Measurements from ENCODE around the gene ARHGAP32. TPM values are rescaled to one million over a fixed set of nuclear protein-coding genes. Genes with fewer than 3 reads are reported as not detected.

The ARHGAP32 gene
- total RNA-seq, 2 experiments from 2014 or later = not detected

- no peak overlapping the region for H3K27ac ChIP-seq (ENCODE audit: low read depth, low read length, poor library complexity, severe bottlenecking)
- no peak for TF ChIP-seq EZH2phosphoT487 (IDR thresholded peaks at IDR 0.05; ENCODE audit: borderline replicate concordance, low read depth, low read length)
- TF ChIP-seq CTCF (conservative IDR thresholded peaks at IDR 0.05; ENCODE audit: low read length) = no peak
- no peaks in the 10 kb centered on the region for H3K79me2 ChIP-seq (ENCODE audit: insufficient read depth, low read depth, low read length)
- ChIA-PET CTCF (ENCODE audit: unreplicated experiment) (no interaction called here), POLR2A (no interaction called here)
- intact Hi-C loops (cut with micrococcal nuclease; ENCODE audit: unreplicated experiment) = no loop called here
- no TSS peak for BruUV-seq (replicated peaks)
- H3K4me2 ChIP-seq (ENCODE audit: low read length) = no peak overlapping the region
- no peak overlapping the region for H2AFZ ChIP-seq (ENCODE audit: low read length)
- H3K4me3 ChIP-seq (ENCODE audit: low read depth, low read length, poor library complexity, severe bottlenecking) = no peak overlapping the region
- no peaks in the 10 kb centered on the region for H3K4me1 ChIP-seq (ENCODE audit: insufficient read depth, low read length, poor library complexity, severe bottlenecking)
- DNase-seq (ENCODE audit: low spot score) = no peak
- no peaks in the 10 kb centered on the region for H3K9me2 ChIP-seq (ENCODE audit: insufficient read depth, low read length)
- no peaks in the 10 kb centered on the region for H4K20me1 ChIP-seq (ENCODE audit: insufficient read depth, low read length)
- H3K36me3 ChIP-seq (ENCODE audit: insufficient read depth, low read length) = no peaks in the 10 kb centered on the region
- no peaks in the 10 kb centered on the region for H3K9me3 ChIP-seq (ENCODE audit: low read length)
These were observed 151.2 kb downstream of the ARHGAP32 start for GRCh38 chr11:129040934-129041333.

GRCh38 chr11:129035244-129035643 lies 156.9 kb downstream of the ARHGAP32 start:
- no peaks in the 10 kb centered on the region for H3K79me2 ChIP-seq (ENCODE audit: insufficient read depth, low read depth, low read length)
- no peak overlapping the region for H3K4me3 ChIP-seq (ENCODE audit: low read depth, low read length, poor library complexity, severe bottlenecking)
- H3K36me3 ChIP-seq (ENCODE audit: insufficient read depth, low read length) = no peaks in the 10 kb centered on the region
- ChIA-PET POLR2A (interaction anchor here (1.0 kb wide), 1 partner anchor 29 kb away, joined by 3 read pairs; no protein-coding TSS in a partner anchor), CTCF (ENCODE audit: unreplicated experiment) (no interaction called here)
- BruUV-seq (replicated peaks) = no TSS peak
- no peaks in the 10 kb centered on the region for H3K9me3 ChIP-seq (ENCODE audit: low read length)
- intact Hi-C loops (cut with micrococcal nuclease; ENCODE audit: unreplicated experiment) = no loop called here
- H3K4me2 ChIP-seq (ENCODE audit: low read length) = no peak overlapping the region
- TF ChIP-seq EZH2phosphoT487 (IDR thresholded peaks at IDR 0.05; ENCODE audit: borderline replicate concordance, low read depth, low read length) = no peak
- no peak for TF ChIP-seq CTCF (conservative IDR thresholded peaks at IDR 0.05; ENCODE audit: low read length)
- no peaks in the 10 kb centered on the region for H3K9me2 ChIP-seq (ENCODE audit: insufficient read depth, low read length)
- no peak for DNase-seq (ENCODE audit: low spot score)
- no peaks in the 10 kb centered on the region for H4K20me1 ChIP-seq (ENCODE audit: insufficient read depth, low read length)
- H3K27ac ChIP-seq (ENCODE audit: low read depth, low read length, poor library complexity, severe bottlenecking) = no peak overlapping the region
- no peak overlapping the region for H2AFZ ChIP-seq (ENCODE audit: low read length)
- no peaks in the 10 kb centered on the region for H3K4me1 ChIP-seq (ENCODE audit: insufficient read depth, low read length, poor library complexity, severe bottlenecking)

- CTCF ChIA-PET (ENCODE audit: unreplicated experiment) = no interaction called here
These were observed 158.1 kb downstream of the ARHGAP32 start for GRCh38 chr11:129034001-129034400.

More at GRCh38 chr11:129034001-129034400, 158.1 kb downstream of the ARHGAP32 start:
- no peak overlapping the region for H3K4me3 ChIP-seq (ENCODE audit: low read depth, low read length, poor library complexity, severe bottlenecking)
- H3K4me1 ChIP-seq (ENCODE audit: insufficient read depth, low read length, poor library complexity, severe bottlenecking) = no peaks in the 10 kb centered on the region
- POLR2A ChIA-PET = interaction anchor here (0.8 to 0.9 kb wide), 3 partner anchors 10 to 44 kb away, joined by 3 to 5 read pairs (median 3); no protein-coding TSS in a partner anchor
- BruUV-seq (replicated peaks) = no TSS peak
- H3K79me2 ChIP-seq (ENCODE audit: insufficient read depth, low read depth, low read length) = no peaks in the 10 kb centered on the region
- H3K27ac ChIP-seq (ENCODE audit: low read depth, low read length, poor library complexity, severe bottlenecking) = no peak overlapping the region
- TF ChIP-seq EZH2phosphoT487 (IDR thresholded peaks at IDR 0.05; ENCODE audit: borderline replicate concordance, low read depth, low read length) = no peak
- TF ChIP-seq CTCF (conservative IDR thresholded peaks at IDR 0.05; ENCODE audit: low read length) = no peak
- no peaks in the 10 kb centered on the region for H3K36me3 ChIP-seq (ENCODE audit: insufficient read depth, low read length)
- H4K20me1 ChIP-seq (ENCODE audit: insufficient read depth, low read length) = no peaks in the 10 kb centered on the region
- intact Hi-C loops (cut with micrococcal nuclease; ENCODE audit: unreplicated experiment) = no loop called here
- no peak overlapping the region for H2AFZ ChIP-seq (ENCODE audit: low read length)
- H3K9me2 ChIP-seq (ENCODE audit: insufficient read depth, low read length) = no peaks in the 10 kb centered on the region
- H3K4me2 ChIP-seq (ENCODE audit: low read length) = no peak overlapping the region
- no peaks in the 10 kb centered on the region for H3K9me3 ChIP-seq (ENCODE audit: low read length)
- DNase-seq (ENCODE audit: low spot score) = no peak
